K562 (cell line): ENCODE data around the gene AMMECR1. TPM values are rescaled to one million over a fixed set of nuclear protein-coding genes. Genes with fewer than 3 reads are reported as not detected.
A peak's percentile ranks its signal among the peaks of the same experiment; 100 is the strongest.

ENCODE experiments used
- CBFB ChIP-seq: sonication (generic); formaldehyde crosslinking; IDR thresholded peaks from 2 replicates; pipeline ENCODE4 v1.4.0; 2020; ENCODE audit warnings: mild to moderate bottlenecking, missing genetic modification reagents
- ETV1 ChIP-seq: fragments of 450-650 bp; conservative IDR thresholded peaks from 2 replicates; pipeline ENCODE4 v1.6.1; 2016; ENCODE audit warnings: missing genetic modification characterization, control low read depth, low read depth, missing compliant biosample characterization
- FUS ChIP-seq: fragments of 200-400 bp; formaldehyde crosslinking; optimal IDR thresholded peaks from 2 replicates; pipeline ENCODE3; 2017; ENCODE audit warnings: low read depth, low read length
- GTF2B ChIP-seq: IDR thresholded peaks from 2 replicates; pipeline ENCODE4 v1.6.1; 2011; ENCODE audit not compliant: insufficient read length; ENCODE audit errors: extremely low read depth
- HIVEP1 ChIP-seq: fragments of 250-450 bp; sonication (Bioruptor Pico); IDR thresholded peaks from 2 replicates; pipeline ENCODE4 v1.4.0; 2020; ENCODE audit warnings: mild to moderate bottlenecking
- HMBOX1 ChIP-seq: sonication (generic); IDR thresholded peaks from 2 replicates; pipeline ENCODE4 v1.6.1; 2016
- IRF2 ChIP-seq: sonication (generic); formaldehyde crosslinking; IDR thresholded peaks from 2 replicates; pipeline ENCODE4 v1.8.1; 2022; ENCODE audit warnings: mild to moderate bottlenecking, missing genetic modification reagents
- MED1 ChIP-seq: sonication (generic); formaldehyde crosslinking; IDR thresholded peaks from 2 replicates; pipeline ENCODE4 v1.8.1; 2023; ENCODE audit warnings: missing genetic modification reagents, borderline replicate concordance
- NBN ChIP-seq: fragments of 450-650 bp; IDR thresholded peaks from 2 replicates; pipeline ENCODE4 v1.6.1; 2016; ENCODE audit warnings: low read depth, mild to moderate bottlenecking
- RBM25 ChIP-seq: fragments of 200-400 bp; formaldehyde crosslinking; IDR thresholded peaks from 2 replicates; pipeline ENCODE4 v1.6.1; 2018; ENCODE audit warnings: low read length, low read depth, moderate library complexity; ENCODE audit not compliant: severe bottlenecking
- SIX5 ChIP-seq, 2 experiments: IDR thresholded peaks; 2 replicates each; pipeline ENCODE4 v1.6.1; 2011; ENCODE audit warnings: low read length in 2 of 2, borderline replicate concordance in 1 of 2, low read depth in 1 of 2, mild to moderate bottlenecking in 1 of 2, moderate library complexity in 1 of 2; ENCODE audit not compliant: insufficient read depth in 1 of 2
- STAT5A ChIP-seq: IDR thresholded peaks from 2 replicates; pipeline ENCODE4 v1.6.1; 2012; ENCODE audit warnings: low read length, inconsistent platforms, borderline replicate concordance
- TAF1 ChIP-seq: IDR thresholded peaks from 2 replicates; pipeline ENCODE4 v1.6.1; 2011; ENCODE audit warnings: mild to moderate bottlenecking, low read length, moderate library complexity; ENCODE audit not compliant: insufficient read depth, control insufficient read depth, severe bottlenecking; ENCODE audit errors: extremely low read depth
- THAP12 ChIP-seq: fragments of 250-450 bp; sonication (Bioruptor Pico); IDR thresholded peaks from 2 replicates; pipeline ENCODE4 v1.9.0; 2021; ENCODE audit warnings: mild to moderate bottlenecking, inconsistent platforms
- USF1 ChIP-seq: sonication (generic); formaldehyde crosslinking; IDR thresholded peaks from 2 replicates; pipeline ENCODE4 v1.9.0; 2022; ENCODE audit warnings: mild to moderate bottlenecking, missing genetic modification reagents
- ZBTB33 ChIP-seq: sonication (generic); formaldehyde crosslinking; IDR thresholded peaks from 2 replicates; pipeline ENCODE4 v1.8.1; 2023; ENCODE audit warnings: mild to moderate bottlenecking, missing genetic modification reagents
- ZBTB43 ChIP-seq: sonication (generic); formaldehyde crosslinking; IDR thresholded peaks from 2 replicates; pipeline ENCODE4 v1.8.0; 2023; ENCODE audit warnings: mild to moderate bottlenecking, missing genetic modification reagents
- ZFP36 ChIP-seq: fragments of 150-350 bp; IDR thresholded peaks from 2 replicates; pipeline ENCODE4 v1.6.1; 2018; ENCODE audit warnings: low read length, low read depth; ENCODE audit not compliant: partially characterized antibody
- ZNF212 ChIP-seq: fragments of 450-650 bp; formaldehyde crosslinking; IDR thresholded peaks from 2 replicates; pipeline ENCODE4 v1.4.0; 2020; ENCODE audit warnings: mild to moderate bottlenecking
- ZNF347 ChIP-seq: fragments of 450-650 bp; formaldehyde crosslinking; IDR thresholded peaks from 2 replicates; pipeline ENCODE4 v1.4.0; 2020; ENCODE audit warnings: low read depth, mild to moderate bottlenecking, moderate library complexity
- polyA plus RNA-seq, 8 experiments: library from polyadenylated mRNA; depleted of rRNA in 4 of 8; stranded (reverse) in 5 of 8; unstranded in 3 of 8; fragments of >200 nt; fragmentation: Nextera tagmentation in 2 of 8; fragmentation: Illumina TruSeq in 1 of 8; extraction: Ambion mirVana in 2 of 8; extraction: Trizol in 1 of 8; gene quantifications; 2 replicates each; pipeline versions ENCODE4 v1.2.1 to v1.2.3, GENCODE V29; 2011 to 2014; ENCODE audit warnings: inconsistent platforms in 1 of 8, missing spikeins in 1 of 8
- total RNA-seq, 7 experiments: library from RNA; depleted of rRNA in 6 of 7; stranded (reverse); fragments of >200 nt in 6 of 7; fragmentation: Illumina TruSeq in 2 of 7; extraction: Trizol in 2 of 7; gene quantifications; 2 replicates each; pipeline versions ENCODE4 v1.2.1 to v1.2.3, GENCODE V29; 2011 to 2021; ENCODE audit warnings: low replicate concordance in 1 of 7

AMMECR1 gene
- total and polyA plus RNA-seq, 9 of the 15 experiments (the other 6 are each of a cell fraction or from before 2014, with no cell fraction given), result 13.9 to 36.7 (median 23.6) TPM

GRCh38 chrX:110178179-110178865, 139.6 kb downstream of the AMMECR1 start (continued):
- peak; percentile 73 for TF ChIP-seq HMBOX1
- no peak for TF ChIP-seq RBM25
- TF ChIP-seq TAF1, result no peak
- peak; percentile 47 for TF ChIP-seq ZFP36
- no peak for TF ChIP-seq CBFB (CRISPR knock-in tag)
- TF ChIP-seq ETV1 (tag), result peak; percentile 28; the same call in 1 of the 2 replicates
- no peak for TF ChIP-seq ZBTB33 (CRISPR knock-in tag)
- TF ChIP-seq NBN, result no peak
- TF ChIP-seq HIVEP1 (CRISPR knock-in tag), result no peak
- no peak for TF ChIP-seq ZBTB43
- no peak for TF ChIP-seq THAP12 (CRISPR knock-in tag)
- peak; percentile 91 for TF ChIP-seq STAT5A
- TF ChIP-seq FUS, result no peak
- no peak for TF ChIP-seq SIX5 (IDR thresholded peaks at IDR 0.05; ENCODE audit: borderline replicate concordance in 1 of 2, insufficient read depth in 1 of 2, low read depth in 1 of 2, low read length in 2 of 2)
- TF ChIP-seq GTF2B, result no peak
- TF ChIP-seq IRF2 (CRISPR knock-in tag), result no peak
- TF ChIP-seq MED1 (CRISPR knock-in tag), result no peak
- no peak for TF ChIP-seq ZNF212
- no peak for TF ChIP-seq USF1 (CRISPR knock-in tag)
- no peak for TF ChIP-seq ZNF347
